ENCODE measurements around the gene MMP15.
A peak's percentile ranks its signal among the peaks of the same experiment; 100 is the strongest.
"Not testable (repeated sequence)": the region's sequence is repeated elsewhere in the genome, so short reads cannot be mapped to it uniquely, and the experiment has no call there.

The MMP15 gene

DNA sequence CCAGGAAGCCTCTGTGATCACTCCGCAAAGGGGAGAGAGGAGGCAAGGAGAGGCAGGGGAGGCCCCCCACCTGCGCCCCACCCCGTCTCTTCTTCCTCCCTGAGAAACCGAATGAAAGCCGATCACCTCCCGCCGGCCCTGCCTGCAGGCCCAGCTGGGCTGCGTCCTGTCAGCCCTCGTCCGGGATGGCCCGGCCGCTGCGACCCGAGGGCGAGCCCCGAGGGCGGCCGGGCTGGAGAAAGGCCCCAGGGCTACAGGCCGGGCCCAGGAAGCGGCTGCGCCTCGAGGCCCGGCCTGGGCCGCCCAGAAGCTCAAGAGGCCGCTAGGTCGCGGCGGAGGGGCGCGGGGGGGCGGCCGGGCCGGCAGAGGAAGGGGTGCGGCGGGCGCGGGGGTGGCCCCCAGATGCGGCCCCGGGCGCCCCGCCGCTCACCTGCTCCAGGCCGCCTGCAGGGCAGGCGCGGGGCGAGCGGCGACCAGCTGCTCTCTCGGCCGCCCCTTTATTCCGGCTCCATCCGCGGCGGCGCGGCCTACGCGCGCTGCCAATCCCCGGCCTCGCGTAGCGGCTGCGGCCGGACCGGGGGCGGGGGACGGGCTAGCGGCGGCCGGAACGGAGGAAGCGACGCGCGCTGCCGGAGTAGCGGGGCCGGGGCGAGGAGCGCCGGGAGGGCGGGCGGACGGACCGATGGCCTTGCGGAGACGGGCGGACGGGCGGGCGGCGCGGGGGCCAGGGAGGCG, 25.4 kb upstream of the MMP15 start, which contains the start of gene ZNF319:
Gene ZNF319, minus strand, starts transcription at position 702 of the 735 bp plus-strand sequence. CDS start 2,407 bp downstream, outside the sequence.
- TF ChIP-seq, protein P1, sequence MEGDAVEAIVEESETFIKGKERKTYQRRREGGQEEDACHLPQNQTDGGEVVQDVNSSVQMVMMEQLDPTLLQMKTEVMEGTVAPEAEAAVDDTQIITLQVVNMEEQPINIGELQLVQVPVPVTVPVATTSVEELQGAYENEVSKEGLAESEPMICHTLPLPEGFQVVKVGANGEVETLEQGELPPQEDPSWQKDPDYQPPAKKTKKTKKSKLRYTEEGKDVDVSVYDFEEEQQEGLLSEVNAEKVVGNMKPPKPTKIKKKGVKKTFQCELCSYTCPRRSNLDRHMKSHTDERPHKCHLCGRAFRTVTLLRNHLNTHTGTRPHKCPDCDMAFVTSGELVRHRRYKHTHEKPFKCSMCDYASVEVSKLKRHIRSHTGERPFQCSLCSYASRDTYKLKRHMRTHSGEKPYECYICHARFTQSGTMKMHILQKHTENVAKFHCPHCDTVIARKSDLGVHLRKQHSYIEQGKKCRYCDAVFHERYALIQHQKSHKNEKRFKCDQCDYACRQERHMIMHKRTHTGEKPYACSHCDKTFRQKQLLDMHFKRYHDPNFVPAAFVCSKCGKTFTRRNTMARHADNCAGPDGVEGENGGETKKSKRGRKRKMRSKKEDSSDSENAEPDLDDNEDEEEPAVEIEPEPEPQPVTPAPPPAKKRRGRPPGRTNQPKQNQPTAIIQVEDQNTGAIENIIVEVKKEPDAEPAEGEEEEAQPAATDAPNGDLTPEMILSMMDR (IDR thresholded peaks at IDR 0.05; ENCODE audit: low read depth, low read length) = no peak

DNA sequence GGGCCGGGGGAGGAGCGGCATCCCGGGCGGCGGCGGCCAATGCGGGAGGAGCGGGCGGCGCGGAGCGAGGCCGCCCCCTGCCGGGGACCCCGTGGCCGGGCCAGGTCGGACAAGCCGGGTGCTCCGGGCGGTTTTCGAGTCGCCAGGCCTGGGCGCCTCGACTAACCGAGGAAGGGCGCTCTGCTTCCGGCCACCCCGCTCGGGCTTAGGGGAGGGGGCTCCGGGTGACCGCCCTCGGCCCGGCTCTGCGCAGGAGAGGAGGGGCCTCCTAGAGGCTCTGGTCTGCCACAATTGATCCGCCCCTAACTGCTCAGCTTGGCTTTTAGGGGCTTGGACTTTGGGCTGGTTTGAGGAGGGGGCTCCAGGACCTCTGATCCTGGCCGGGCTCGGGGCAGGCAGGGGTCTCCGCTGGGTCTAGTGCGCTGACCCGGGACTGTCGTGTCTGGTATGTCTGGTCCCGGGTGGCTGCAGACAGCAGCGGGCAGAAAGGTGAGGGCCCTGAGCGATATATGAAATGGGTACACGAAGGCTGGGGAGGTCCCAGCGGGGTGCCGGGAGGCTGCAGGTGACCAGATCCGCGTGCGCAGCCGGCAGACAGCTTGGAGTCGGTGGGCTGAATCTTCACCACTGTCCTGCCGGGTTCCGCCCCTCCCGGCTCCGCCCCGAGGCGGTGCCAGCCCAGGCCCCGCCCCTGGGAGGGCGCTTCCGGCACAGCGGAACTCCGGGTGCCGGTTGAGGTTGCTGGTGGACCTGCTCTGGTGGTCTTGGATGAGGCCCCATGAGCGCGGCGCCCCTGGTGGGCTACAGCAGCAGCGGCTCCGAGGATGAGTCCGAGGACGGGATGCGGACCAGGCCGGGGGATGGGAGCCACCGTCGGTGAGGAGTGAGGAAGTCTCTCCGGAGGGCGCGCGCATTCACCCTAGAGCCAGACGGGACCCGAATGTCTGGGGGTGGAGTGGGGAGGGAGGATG, 24.6 kb upstream of the MMP15 start, which contains the start of gene USB1:
Gene USB1, plus strand, starts transcription at position 702 of the 971 bp plus-strand sequence. Its CDS starts 77 bp downstream, at position 779.
- H3K4me3 ChIP-seq (ENCODE audit: low read depth, low read length) = peak within 1 kb of the TSS; percentile 81
- TF ChIP-seq, protein P1 (IDR thresholded peaks at IDR 0.05; ENCODE audit: low read depth, low read length) = peak; percentile 37

More for the DNA sequence above, 25.4 kb upstream of the MMP15 start, which contains the start of gene ZNF319:
- peak within 1 kb of the TSS; percentile 81 for H3K4me3 ChIP-seq (ENCODE audit: low read depth, low read length)

- H3K4me3 ChIP-seq (ENCODE audit: low read depth, low read length) = peak overlapping the region; percentile 81
Observed at GRCh38 chr16:58001781-58002415, 23.7 kb upstream of the MMP15 start.

DNA sequence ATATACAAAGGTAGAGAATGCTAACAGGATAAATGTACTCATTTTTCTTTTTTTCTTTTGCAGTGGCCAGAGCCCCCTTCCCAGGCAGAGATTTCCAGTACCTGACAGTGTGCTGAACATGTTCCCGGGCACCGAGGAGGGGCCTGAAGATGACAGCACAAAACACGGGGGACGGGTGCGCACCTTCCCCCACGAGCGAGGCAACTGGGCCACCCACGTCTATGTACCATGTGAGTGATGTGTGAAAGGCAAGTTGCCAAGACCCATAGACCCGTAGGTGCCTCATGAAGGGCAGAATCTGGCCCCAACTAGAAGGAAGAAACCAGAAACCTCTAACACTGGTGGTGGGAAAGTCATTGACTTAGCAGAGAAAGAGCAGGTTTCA, 23.1 kb upstream of the MMP15 start:
- no peak overlapping the region for H3K4me3 ChIP-seq (ENCODE audit: low read depth, low read length)
- TF ChIP-seq, protein P1 (IDR thresholded peaks at IDR 0.05; ENCODE audit: low read depth, low read length) = no peak

More at GRCh38 chr16:58001781-58002415, 23.7 kb upstream of the MMP15 start:
- TF ChIP-seq, protein P1 (IDR thresholded peaks at IDR 0.05; ENCODE audit: low read depth, low read length) = no peak

- TF ChIP-seq, protein P1 (IDR thresholded peaks at IDR 0.05; ENCODE audit: low read depth, low read length) = no peak
- no peak overlapping the region for H3K4me3 ChIP-seq (ENCODE audit: low read depth, low read length)
Observed at GRCh38 chr16:58002936-58003335, 22.6 kb upstream of the MMP15 start.

DNA sequence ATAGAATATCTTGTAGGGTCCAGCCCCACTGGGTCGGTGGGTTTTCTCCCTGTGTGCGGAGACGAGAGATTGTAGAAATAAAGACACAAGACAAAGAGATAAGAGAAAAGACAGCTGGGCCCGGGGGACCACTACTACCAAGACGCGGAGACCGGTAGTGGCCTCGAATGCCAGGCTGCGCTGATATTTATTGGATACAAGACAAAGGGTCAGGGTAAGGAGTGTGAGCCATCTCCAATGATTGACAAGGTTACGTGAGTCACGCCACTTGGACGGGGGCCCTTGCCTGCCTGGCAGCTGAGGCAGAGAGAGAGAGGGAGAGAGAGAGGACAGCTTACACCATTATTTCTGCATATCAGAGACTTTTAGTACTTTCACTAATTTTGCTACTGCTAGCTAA, 20.8 kb upstream of the MMP15 start:
- H3K4me3 ChIP-seq (ENCODE audit: low read depth, low read length) = not testable (repeated sequence)

DNA sequence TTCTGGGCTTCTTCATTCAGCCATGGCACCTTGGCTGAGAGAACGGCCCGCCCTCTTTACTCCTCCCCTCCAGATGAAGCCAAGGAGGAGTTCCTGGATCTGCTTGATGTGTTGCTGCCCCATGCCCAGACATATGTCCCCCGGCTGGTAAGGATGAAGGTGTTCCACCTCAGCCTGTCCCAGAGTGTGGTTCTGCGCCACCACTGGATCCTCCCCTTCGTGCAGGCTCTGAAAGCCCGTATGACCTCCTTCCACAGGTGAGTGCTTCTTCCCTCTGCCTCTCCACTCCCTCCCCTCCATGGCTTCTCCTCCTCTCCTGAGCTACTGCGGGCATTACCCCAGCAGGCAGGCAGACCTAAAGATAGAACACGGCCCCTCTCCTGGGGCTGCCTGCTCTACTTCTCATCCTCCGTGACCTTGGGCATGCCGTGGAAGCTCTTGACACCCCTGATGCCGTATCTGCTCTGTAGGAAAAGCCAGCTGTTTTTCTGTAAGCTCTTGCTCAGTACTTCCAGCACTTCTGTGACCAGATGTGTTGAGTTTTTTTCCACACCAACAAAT, 15.6 kb upstream of the MMP15 start:
- TF ChIP-seq, protein P1 (IDR thresholded peaks at IDR 0.05; ENCODE audit: low read depth, low read length) = no peak
- H3K4me3 ChIP-seq (ENCODE audit: low read depth, low read length) = no peak overlapping the region

Measured in WI38 (cell line).